GM12892 (cell line): ENCODE measurements around the gene ZNF683.

ENCODE experiments used
- DNase-seq: peaks from one replicate; pipeline ENCODE4 v3.0.0; 2011; ENCODE audit not compliant: insufficient read length
- FAIRE-seq: peaks from 2 replicates; lab custom pipeline; 2011; peaks lifted over from hg19 to GRCh38; lab: Jason Lieb, UNC
- POLR2A ChIP-seq: IDR thresholded peaks from 2 replicates; pipeline ENCODE4 v1.6.1; 2011; ENCODE audit warnings: low read depth, low read length, control low read depth
- POLR2AphosphoS5 ChIP-seq: IDR thresholded peaks from 2 replicates; pipeline ENCODE4 v1.6.1; 2011; ENCODE audit warnings: low read depth, low read length, control low read depth
- TAF1 ChIP-seq: IDR thresholded peaks from 2 replicates; pipeline ENCODE4 v1.6.1; 2011; ENCODE audit warnings: low read depth, mild to moderate bottlenecking, control low read depth, low read length, borderline replicate concordance

The ZNF683 gene

DNA sequence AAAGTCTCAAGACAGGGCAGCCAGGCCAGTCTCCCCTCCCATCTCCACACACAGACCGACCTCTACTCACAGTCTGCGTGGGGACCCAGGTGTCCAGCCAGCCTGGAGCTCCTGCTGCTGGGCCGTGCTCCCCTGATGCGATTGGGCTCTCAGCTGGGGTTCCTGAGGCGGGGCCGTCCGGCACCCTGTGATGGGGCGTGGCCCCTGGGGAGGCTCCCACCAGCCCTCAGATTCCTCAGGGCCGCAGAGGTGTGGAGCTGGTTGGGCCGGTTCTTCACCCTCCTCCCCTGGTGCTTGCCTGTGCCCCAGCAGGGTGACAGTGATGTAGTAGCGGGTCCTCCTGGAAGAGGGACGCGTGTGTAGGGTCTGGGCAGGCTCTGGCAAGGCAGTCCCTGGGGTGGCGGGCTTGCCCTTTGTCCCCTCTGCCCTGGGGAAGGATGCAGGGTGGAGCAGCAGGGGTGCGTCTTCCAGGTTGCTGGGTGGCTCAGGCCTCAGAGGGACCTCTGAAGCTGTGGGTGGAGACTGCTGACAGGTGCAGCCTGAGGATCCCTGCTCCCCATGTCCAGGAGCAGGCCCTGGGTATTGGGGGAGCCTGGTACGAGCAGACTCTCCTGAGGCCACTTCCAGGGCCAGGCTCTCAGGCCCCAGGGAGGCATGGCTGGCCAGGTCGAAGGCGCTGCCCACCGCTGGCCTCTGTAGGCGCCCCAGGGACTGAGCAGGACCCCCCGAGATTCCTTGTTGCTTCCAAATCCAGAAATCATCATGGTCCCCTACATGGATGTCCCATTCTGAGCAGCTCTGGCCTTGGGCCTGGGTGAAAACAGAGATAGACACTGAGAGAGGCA lies 18.4 kb downstream of the ZNF683 start, which contains the start of gene CRYBG2:
Gene CRYBG2 (minus strand): TSS at position 155 of the 845 bp plus-strand sequence. CDS start 7,473 bp downstream, outside the sequence.
- FAIRE-seq (no peak), DNase-seq (no peak)
- no peak for TF ChIP-seq POLR2AphosphoS5
- TF ChIP-seq POLR2A: no peak
- TF ChIP-seq TAF1: no peak

DNA sequence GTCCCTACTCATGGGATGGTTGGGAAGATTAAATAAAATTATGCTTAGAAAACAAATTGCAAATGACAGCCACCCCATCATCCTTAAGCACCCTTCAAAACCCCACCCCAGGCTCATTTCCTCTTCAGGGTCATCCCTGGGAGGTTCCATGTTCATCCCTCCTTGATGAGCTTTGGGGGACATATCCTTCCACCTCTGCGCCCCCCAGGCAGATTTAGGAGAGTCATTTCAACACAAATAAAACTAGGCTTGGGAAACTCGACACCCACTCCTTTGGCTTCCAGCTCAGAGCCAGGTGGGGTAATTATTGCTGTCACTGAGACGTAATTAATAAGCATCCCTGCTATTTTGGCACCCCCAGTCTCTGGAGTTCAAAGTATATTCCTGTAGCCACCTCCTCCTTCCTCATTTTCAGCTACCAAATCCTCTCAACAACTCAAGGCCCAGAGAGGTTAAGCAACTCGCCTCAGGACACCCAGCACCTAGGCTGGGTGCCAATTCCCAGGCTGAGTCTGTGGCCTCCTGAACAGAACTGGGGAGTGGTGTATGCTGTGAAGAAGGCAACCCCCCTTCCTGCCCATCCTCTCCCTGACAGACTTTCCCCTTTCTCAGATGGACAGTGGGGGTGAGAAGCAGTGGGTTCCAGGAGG lies 19.2 kb downstream of the ZNF683 start:
- TF ChIP-seq TAF1 (no peak), POLR2AphosphoS5 (no peak)
- no peak for DNase-seq
- no peak for FAIRE-seq

DNA sequence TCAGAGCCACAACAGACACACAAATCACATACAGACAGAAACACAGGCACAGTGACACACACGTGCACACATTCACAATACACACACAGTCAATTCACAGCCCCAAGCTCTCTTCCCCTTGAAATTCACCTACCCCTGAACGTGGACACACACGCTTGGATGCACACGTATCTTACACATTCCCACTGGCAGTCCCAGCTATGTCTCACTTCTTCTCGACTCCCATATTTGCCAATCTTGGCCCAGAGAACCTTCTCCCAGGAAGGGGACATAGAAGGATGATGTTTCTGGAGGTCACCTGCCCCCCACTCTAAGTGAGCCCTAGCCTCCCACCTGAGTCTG lies 20.2 kb downstream of the ZNF683 start:
- DNase-seq (no peak), FAIRE-seq (no peak)
- TF ChIP-seq TAF1 (no peak), POLR2AphosphoS5 (no peak), POLR2A (no peak)

DNA sequence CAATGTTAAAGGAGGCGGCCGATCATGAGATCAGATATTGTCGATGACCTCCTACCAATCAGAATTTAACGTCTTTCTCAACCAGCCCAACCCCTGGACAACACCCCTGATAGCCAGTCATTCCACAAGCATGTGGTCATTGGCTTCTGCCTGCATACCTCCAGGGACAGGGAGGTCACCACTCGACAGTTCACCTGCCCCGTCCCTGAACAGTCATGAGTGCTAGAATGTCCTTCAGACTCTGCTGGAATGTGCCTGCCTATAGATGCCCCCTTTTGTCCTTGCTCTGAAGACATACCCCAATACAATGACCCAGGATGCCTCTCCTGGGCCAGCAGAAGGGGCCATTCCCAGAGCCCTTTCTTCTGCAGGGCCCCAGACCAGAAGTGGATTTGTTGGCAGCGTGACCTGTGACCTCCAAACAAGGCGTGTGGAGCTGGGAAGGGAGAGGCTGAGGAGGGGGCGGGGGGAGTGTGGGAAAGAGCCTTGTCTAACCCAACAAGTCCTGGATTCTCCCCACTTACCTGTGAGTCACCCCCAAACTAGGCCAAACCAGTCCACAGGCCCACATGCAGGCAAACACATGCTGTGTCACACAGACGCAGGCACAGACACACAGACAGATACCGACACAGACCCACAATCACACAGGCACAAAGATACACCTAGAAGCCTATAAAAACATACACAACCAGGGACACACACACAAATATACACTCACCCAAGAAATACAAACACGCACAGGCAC lies 20.8 kb downstream of the ZNF683 start:
- FAIRE-seq: no peak
- no peak for DNase-seq
- TF ChIP-seq TAF1 (no peak), POLR2AphosphoS5 (no peak), POLR2A (no peak)

DNA sequence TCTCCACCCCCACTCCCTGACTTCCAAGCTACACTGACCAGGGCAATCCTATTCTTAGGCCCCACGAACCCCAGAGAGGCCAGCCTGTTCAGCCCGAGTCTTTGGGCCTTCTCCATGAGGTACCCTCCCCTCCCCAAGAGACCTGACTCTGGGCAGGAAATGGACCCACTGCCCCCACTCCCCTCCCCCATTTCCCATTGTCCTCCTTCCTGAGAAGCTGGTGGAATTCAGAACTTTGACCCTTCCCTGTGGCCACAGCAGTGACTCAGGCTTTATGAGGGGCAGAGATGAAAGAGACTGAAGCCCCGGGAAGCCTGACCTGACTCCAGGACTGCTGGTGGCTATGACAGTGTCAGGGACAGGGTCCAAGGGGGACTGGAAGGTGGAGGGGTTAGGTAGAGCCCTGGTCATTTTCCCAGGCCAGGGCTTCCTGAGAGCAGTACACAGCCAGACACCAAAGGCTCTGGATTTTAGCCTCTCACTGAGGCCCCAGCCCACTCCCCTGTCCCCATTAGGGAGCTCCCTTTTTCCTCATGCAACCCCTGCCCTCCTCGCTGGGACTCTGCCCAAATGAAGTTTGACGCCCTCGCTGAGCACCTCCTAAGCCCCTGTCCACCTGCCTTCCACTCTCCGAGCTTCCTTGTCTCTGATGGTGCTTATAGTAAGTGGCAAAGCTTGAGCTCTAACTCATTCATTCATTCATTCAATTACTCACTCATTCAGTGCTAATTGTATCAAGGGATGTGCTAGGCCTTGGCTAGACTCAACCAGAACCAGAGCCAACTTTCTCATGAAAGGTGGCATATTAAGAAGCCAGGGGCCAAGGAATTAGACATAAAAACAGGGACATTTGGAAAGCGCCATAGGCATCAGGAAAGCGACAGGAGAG lies 21.6 kb downstream of the ZNF683 start:
- FAIRE-seq (no peak), DNase-seq (no peak)
- no peak for TF ChIP-seq TAF1
- TF ChIP-seq POLR2AphosphoS5: no peak
- no peak for TF ChIP-seq POLR2A

DNA sequence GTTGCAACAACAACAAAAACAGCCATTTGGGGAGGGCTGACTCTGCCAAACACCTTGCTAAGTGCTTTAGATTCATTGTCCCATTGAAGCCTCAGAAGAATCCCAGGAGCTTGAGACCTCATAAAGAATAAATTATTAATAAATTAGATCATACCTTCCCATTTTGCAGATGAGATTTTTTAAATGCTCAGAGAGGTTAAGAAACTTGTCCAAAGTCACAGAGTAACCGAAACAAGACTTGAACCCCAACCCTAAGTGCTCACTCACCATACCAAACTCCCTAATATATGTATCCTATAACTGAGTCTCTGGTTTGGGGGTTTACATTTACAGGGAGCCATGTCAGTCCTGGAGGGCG lies 22.2 kb downstream of the ZNF683 start:
- no peak for FAIRE-seq
- TF ChIP-seq TAF1 (no peak), POLR2A (no peak)
- DNase-seq: no peak

DNA sequence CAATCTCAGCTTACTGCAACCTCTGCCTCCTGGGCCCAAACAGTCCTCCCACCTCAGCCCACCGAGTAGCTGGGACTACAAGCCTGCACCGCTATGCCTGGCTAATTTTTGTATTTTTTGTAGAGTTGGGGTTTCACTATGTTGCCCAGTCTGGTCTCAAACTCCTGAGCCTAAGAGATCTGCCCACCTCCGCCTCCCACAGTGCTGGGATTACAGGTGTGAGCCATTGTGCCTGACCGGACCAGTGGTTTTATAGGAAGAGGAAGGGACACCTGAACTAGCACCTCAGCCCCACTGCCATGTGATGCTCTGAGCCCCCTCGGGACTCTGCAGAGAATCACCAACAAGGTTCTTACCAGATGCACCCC lies 22.7 kb downstream of the ZNF683 start:
- FAIRE-seq: no peak
- no peak for DNase-seq
- no peak for TF ChIP-seq POLR2AphosphoS5
- no peak for TF ChIP-seq POLR2A
- TF ChIP-seq TAF1: no peak

DNA sequence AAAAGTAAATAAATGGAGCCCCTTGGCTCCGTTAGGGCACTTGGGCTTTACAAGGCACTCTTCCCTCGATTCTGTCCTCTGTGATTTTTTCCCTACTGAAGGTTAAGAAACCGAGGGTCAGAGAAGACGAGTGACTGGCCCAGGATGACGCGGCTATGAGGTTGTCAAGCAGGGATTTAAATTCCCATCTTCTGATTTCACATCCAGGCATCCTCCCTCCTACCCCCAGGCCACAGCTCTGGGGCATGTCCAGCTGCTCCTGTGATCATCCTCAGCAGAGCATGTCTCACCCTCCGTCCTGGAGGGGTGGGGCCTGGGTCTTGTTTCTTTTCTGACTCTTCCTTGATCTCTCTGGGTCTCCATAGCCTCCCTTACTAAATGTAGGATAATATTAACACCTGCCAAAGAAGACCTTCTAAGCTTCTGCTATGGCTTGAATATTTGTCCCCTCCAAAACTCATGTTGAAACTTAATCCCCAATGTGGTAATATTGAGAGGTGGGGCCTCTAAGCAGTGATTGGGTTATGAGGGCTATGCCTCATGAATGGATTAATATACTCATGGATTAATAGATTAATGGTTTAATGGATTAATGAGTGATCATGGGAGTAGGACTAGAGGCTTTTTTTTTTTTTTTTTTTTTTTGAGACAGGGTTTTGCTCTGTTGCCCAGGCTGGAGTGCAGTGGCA lies 23.2 kb downstream of the ZNF683 start:
- FAIRE-seq (no peak), DNase-seq (no peak)

DNA sequence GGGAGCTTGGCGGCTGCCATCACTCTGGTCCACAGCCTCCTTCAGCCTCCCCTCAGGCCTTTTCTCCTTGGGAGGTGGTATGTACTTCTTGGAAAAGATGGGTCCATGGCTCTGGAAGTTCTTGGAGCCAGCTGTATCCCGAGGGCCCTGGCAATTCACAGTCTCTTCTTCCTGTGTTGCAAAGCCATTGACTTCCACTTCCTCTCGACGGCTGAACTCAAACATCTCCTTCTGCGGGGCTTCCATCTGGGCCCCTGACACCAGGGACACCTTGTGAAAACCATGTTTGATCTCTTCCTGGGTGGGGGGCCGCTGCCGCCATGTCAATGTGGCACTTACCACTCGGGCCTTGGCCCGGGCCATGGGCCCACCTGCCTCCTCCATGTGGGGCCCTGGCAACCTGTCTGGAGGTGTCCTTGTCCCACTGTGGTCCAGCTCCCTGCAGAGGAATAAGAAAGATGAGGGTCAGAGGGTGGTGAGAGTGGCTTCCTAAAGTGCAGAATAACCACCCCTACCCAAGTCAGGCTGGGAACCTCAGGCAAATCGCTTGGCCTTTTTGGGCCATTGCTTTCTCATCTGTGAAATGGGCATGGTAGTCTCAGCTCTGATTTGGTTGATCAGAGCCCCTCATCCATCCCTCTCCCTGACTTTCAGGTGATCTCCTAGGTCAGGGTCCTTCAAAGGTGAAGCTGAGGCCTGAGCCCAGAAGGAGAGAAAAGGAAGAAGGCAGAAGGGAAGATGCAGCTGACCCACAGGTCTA lies 26.1 kb downstream of the ZNF683 start:
- DNase-seq: no peak
- no peak for FAIRE-seq
- TF ChIP-seq POLR2AphosphoS5: no peak

More for the DNA sequence above, 23.2 kb downstream of the ZNF683 start:
- no peak for TF ChIP-seq TAF1
- no peak for TF ChIP-seq POLR2AphosphoS5
- TF ChIP-seq POLR2A: no peak

DNA sequence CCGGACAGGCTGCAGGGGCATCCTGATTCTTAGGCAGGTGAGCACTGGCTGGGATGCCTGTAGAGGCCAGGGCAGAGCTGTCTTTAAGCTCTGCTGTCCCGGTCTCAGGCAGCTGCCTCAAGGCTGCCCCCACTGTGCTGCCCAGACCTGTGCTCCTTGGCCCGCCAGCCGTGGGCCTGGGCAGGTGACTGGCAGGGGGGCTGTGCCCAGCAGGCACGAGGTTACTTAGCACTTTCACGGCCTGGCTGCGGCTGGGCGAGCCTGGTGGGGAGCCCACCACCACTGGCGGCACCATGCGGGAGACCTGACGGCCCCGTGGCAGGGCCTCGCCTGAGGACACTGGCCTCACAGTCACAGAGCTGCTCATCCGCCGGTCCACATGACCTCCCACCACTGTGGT lies 26.8 kb downstream of the ZNF683 start:
- TF ChIP-seq TAF1 (no peak), POLR2A (no peak), POLR2AphosphoS5 (no peak)
- DNase-seq (no peak), FAIRE-seq (no peak)
